HEK293 (cell line): ENCODE data around the gene SPTSSB.

Source experiments
- YY1 ChIP-seq: fragments of 450-650 bp; formaldehyde crosslinking; IDR thresholded peaks from 2 replicates; pipeline ENCODE4 v1.5.1; 2018; ENCODE audit warnings: missing biosample characterization, missing genetic modification characterization
- ZNF169 ChIP-seq: fragments of 450-650 bp; formaldehyde crosslinking; IDR thresholded peaks from 2 replicates; pipeline ENCODE4 v1.5.1; 2016; ENCODE audit warnings: missing biosample characterization, missing genetic modification characterization
- ZNF292 ChIP-seq: fragments of 450-650 bp; formaldehyde crosslinking; IDR thresholded peaks from 2 replicates; pipeline ENCODE4 v1.5.1; 2016; ENCODE audit warnings: low read depth, missing biosample characterization, missing genetic modification characterization, borderline replicate concordance
- ZNF366 ChIP-seq: fragments of 450-650 bp; formaldehyde crosslinking; conservative IDR thresholded peaks from 2 replicates; pipeline ENCODE4 v1.5.1; 2016; ENCODE audit warnings: missing biosample characterization, missing genetic modification characterization
- ZNF561 ChIP-seq: fragments of 450-650 bp; IDR thresholded peaks from 2 replicates; pipeline ENCODE4 v1.5.1; 2018; ENCODE audit warnings: missing biosample characterization, missing genetic modification characterization, borderline replicate concordance
- ZNF776 ChIP-seq: fragments of 450-650 bp; formaldehyde crosslinking; IDR thresholded peaks from 2 replicates; pipeline ENCODE4 v1.5.0; 2017; ENCODE audit warnings: missing biosample characterization, missing genetic modification characterization, borderline replicate concordance
- TF ChIP-seq, protein P1 (sequence below): fragments of 450-650 bp; formaldehyde crosslinking; IDR thresholded peaks from 2 replicates; pipeline ENCODE4 v1.5.1; 2016; ENCODE audit warnings: missing biosample characterization, missing genetic modification characterization
- TF ChIP-seq, protein P2 (sequence below): fragments of 450-650 bp; formaldehyde crosslinking; IDR thresholded peaks from 2 replicates; pipeline ENCODE4 v1.5.1; 2016; ENCODE audit warnings: missing biosample characterization, missing genetic modification characterization

DNA sequence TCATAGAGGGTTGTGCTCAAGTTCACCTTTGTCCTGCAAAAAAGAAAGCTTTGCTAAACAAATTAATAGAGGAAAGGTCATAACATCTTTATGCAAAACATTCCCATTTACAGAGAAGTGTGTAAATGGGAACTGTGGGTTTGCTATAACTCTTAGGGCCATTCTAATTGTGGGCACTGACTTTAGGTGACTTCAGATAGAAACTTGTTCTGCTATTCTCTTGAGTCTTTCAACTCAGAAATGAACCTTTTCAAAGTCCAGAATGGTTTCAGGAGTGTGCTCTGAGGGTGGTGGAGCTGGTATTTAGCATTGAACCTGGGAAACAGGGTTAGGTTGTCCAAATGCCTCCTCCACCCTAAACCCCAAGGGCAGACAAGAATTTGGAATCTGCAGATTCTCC is 34.0 kb downstream of the SPTSSB start:
- TF ChIP-seq, protein P1, sequence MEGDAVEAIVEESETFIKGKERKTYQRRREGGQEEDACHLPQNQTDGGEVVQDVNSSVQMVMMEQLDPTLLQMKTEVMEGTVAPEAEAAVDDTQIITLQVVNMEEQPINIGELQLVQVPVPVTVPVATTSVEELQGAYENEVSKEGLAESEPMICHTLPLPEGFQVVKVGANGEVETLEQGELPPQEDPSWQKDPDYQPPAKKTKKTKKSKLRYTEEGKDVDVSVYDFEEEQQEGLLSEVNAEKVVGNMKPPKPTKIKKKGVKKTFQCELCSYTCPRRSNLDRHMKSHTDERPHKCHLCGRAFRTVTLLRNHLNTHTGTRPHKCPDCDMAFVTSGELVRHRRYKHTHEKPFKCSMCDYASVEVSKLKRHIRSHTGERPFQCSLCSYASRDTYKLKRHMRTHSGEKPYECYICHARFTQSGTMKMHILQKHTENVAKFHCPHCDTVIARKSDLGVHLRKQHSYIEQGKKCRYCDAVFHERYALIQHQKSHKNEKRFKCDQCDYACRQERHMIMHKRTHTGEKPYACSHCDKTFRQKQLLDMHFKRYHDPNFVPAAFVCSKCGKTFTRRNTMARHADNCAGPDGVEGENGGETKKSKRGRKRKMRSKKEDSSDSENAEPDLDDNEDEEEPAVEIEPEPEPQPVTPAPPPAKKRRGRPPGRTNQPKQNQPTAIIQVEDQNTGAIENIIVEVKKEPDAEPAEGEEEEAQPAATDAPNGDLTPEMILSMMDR (tag by site-specific recombination), result no peak
- TF ChIP-seq, protein P2, sequence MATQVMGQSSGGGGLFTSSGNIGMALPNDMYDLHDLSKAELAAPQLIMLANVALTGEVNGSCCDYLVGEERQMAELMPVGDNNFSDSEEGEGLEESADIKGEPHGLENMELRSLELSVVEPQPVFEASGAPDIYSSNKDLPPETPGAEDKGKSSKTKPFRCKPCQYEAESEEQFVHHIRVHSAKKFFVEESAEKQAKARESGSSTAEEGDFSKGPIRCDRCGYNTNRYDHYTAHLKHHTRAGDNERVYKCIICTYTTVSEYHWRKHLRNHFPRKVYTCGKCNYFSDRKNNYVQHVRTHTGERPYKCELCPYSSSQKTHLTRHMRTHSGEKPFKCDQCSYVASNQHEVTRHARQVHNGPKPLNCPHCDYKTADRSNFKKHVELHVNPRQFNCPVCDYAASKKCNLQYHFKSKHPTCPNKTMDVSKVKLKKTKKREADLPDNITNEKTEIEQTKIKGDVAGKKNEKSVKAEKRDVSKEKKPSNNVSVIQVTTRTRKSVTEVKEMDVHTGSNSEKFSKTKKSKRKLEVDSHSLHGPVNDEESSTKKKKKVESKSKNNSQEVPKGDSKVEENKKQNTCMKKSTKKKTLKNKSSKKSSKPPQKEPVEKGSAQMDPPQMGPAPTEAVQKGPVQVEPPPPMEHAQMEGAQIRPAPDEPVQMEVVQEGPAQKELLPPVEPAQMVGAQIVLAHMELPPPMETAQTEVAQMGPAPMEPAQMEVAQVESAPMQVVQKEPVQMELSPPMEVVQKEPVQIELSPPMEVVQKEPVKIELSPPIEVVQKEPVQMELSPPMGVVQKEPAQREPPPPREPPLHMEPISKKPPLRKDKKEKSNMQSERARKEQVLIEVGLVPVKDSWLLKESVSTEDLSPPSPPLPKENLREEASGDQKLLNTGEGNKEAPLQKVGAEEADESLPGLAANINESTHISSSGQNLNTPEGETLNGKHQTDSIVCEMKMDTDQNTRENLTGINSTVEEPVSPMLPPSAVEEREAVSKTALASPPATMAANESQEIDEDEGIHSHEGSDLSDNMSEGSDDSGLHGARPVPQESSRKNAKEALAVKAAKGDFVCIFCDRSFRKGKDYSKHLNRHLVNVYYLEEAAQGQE (tag by site-specific recombination), result no peak
- TF ChIP-seq ZNF561 (tag by site-specific recombination), result no peak
- TF ChIP-seq ZNF169 (tag by site-specific recombination), result no peak
- TF ChIP-seq ZNF366 (tag by site-specific recombination), result no peak
- TF ChIP-seq ZNF776 (tag by site-specific recombination), result no peak
- TF ChIP-seq ZNF292 (tag by site-specific recombination), result no peak
- TF ChIP-seq YY1 (tag by site-specific recombination), result no peak
